ENCODE results near the gene CTTNBP2.
A peak's percentile ranks its signal among the peaks of the same experiment; 100 is the strongest.

CTTNBP2 gene

GRCh38 chr7:117816727-117817126, 56.5 kb downstream of the CTTNBP2 start:
- Histone ChIP-seq H3K4me3 (ENCODE audit: low read length) (no peak overlapping the region), H3K9ac (ENCODE audit: low read length) (no peak overlapping the region), H3K9me3 (ENCODE audit: control insufficient read depth, low read depth, low read length) (no peaks in the 10 kb centered on the region), H3K27ac (ENCODE audit: low read length) (no peak overlapping the region), H3K27me3 (ENCODE audit: control insufficient read depth, insufficient read depth, low read length) (no peaks in the 10 kb centered on the region), H3K36me3 (ENCODE audit: control insufficient read depth, low read depth, low read length) (no peaks in the 10 kb centered on the region), H3K4me1 (ENCODE audit: control insufficient read depth, low read depth, low read length) (peaks cover 38% of the 10 kb centered on the region)

DNA sequence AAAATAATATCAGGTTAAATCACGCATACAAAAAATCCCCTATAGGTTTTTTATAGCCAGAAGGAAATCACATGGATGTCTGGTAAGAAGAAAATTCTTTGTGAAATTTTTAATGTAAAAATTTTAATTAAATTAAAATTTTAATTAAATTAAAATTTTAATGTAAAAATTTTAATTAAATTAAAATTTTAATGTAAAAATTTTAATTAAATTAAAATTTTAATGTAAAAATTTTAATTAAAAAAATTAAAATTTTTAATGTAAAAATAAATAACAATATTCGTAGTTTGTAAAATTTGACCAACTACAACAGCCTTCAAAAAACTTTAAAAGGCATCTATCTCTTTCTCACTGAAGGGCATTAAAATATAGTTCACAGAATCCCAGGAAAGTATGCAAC, 61.5 kb downstream of the CTTNBP2 start:
- no peaks in the 10 kb centered on the region for H3K9me3 ChIP-seq (ENCODE audit: control insufficient read depth, low read depth, low read length)
- H3K4me1 ChIP-seq (ENCODE audit: control insufficient read depth, low read depth, low read length): peaks cover 67% of the 10 kb centered on the region
- H3K27ac ChIP-seq (ENCODE audit: low read length): peak overlapping the region; percentile 68
- no peaks in the 10 kb centered on the region for H3K27me3 ChIP-seq (ENCODE audit: control insufficient read depth, insufficient read depth, low read length)
- no peaks in the 10 kb centered on the region for H3K36me3 ChIP-seq (ENCODE audit: control insufficient read depth, low read depth, low read length)
- no peak overlapping the region for H3K4me3 ChIP-seq (ENCODE audit: low read length)
- peak overlapping the region; percentile 13 for H3K9ac ChIP-seq (ENCODE audit: low read length)

DNA sequence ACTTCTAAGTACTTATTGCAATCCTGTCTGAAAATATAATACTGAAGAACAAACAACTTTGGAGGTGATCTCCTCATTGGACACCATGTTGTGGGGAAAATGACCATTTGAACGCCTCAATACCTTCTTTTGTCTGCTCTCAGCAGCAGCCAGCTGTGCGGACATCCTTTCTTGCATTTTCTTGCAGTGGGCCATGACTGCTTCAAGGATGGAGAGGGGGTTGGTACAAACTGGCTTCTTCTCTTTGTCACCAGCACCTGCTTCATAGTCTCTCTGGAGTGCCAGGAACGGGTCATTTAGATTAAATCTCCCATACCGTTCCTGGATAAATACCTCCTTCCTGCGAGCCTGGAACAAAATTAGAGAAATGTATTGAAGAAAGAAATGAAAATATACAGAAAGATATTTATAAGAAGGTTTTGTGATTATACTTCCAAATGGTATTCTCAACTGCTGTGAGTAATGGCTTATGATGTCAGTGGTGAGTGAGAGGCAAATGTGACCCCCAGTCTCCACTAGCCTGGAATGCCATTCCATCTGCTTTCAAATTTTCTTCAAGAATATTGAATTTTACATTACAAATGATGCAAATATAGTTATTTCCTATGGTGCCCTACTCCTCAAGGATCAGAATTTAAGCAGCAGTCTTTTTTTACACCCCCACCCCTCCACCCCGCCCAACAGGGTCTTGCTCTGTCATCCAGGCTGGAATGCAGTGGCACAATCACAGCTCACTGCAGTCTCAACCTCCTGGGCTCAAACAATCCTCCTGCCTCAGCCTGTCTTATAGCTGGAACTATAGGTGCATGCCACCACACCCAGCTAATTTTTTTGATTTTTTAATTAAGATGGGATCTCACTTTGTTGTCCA, 62.4 kb downstream of the CTTNBP2 start:
- peak overlapping the region; percentile 43 for H3K9ac ChIP-seq (ENCODE audit: low read length)
- peak overlapping the region; percentile 12 for H3K27ac ChIP-seq (ENCODE audit: low read length)
- no peaks in the 10 kb centered on the region for H3K9me3 ChIP-seq (ENCODE audit: control insufficient read depth, low read depth, low read length)
- no peaks in the 10 kb centered on the region for H3K27me3 ChIP-seq (ENCODE audit: control insufficient read depth, insufficient read depth, low read length)
- no peaks in the 10 kb centered on the region for H3K36me3 ChIP-seq (ENCODE audit: control insufficient read depth, low read depth, low read length)
- peak overlapping the region; percentile 29 for H3K4me3 ChIP-seq (ENCODE audit: low read length)
- peaks cover 73% of the 10 kb centered on the region for H3K4me1 ChIP-seq (ENCODE audit: control insufficient read depth, low read depth, low read length)

DNA sequence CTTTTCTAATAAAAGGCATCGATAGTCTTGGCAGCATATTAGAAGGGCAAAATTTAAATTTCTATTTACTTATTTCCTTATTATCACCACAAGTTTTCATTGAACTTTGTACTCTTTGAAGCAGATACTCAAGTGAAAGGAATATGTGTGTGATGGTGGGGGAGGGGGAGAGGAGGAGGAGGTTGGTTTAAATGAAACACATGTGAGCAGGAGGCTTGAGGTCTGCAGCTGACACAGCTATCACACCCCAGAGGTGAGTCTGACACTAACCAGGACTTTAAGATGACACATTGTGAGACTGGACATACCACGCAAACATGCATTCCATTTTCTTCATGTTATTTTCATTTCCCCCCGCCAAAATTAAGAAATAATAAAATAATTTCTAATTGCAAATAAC, 63.3 kb downstream of the CTTNBP2 start:
- H3K4me1 ChIP-seq (ENCODE audit: control insufficient read depth, low read depth, low read length): peaks cover 73% of the 10 kb centered on the region
- H3K9ac ChIP-seq (ENCODE audit: low read length): peak overlapping the region; percentile 43
- H3K9me3 ChIP-seq (ENCODE audit: control insufficient read depth, low read depth, low read length): no peaks in the 10 kb centered on the region
- peak overlapping the region; percentile 12 for H3K27ac ChIP-seq (ENCODE audit: low read length)
- H3K27me3 ChIP-seq (ENCODE audit: control insufficient read depth, insufficient read depth, low read length): no peaks in the 10 kb centered on the region
- H3K36me3 ChIP-seq (ENCODE audit: control insufficient read depth, low read depth, low read length): no peaks in the 10 kb centered on the region
- peak overlapping the region; percentile 29 for H3K4me3 ChIP-seq (ENCODE audit: low read length)

- Histone ChIP-seq H3K27me3 (ENCODE audit: control insufficient read depth, insufficient read depth, low read length) (no peaks in the 10 kb centered on the region), H3K9me3 (ENCODE audit: control insufficient read depth, low read depth, low read length) (no peaks in the 10 kb centered on the region), H3K4me3 (ENCODE audit: low read length) (no peak overlapping the region), H3K9ac (ENCODE audit: low read length) (peak overlapping the region; percentile 43), H3K27ac (ENCODE audit: low read length) (peak overlapping the region; percentile 72), H3K36me3 (ENCODE audit: control insufficient read depth, low read depth, low read length) (no peaks in the 10 kb centered on the region), H3K4me1 (ENCODE audit: control insufficient read depth, low read depth, low read length) (peaks cover 67% of the 10 kb centered on the region)
Measured at GRCh38 chr7:117808910-117809705, 64.1 kb downstream of the CTTNBP2 start.

DNA sequence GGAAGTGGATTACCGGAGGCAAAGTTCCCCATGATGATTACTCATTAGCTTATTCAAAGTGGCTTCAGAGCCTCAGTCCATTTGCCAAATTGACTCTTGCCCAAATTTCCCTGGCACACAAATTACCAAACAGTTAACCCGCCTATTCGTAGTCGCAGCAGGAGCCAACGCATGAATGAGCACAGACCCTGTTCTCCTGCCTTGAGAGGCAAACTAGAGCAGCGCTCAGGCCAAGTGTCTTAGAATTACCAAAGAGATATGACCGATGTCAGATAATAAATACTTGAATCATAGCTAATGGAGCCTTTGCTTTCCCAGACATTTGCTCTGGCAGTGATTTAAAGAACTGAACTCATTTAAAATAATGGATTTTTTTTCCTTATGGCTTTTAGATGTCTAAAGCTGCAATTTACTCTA, 64.9 kb downstream of the CTTNBP2 start:
- peaks cover 60% of the 10 kb centered on the region for H3K4me1 ChIP-seq (ENCODE audit: control insufficient read depth, low read depth, low read length)
- H3K4me3 ChIP-seq (ENCODE audit: low read length): no peak overlapping the region
- peak overlapping the region; percentile 53 for H3K27ac ChIP-seq (ENCODE audit: low read length)
- H3K27me3 ChIP-seq (ENCODE audit: control insufficient read depth, insufficient read depth, low read length): no peaks in the 10 kb centered on the region
- no peaks in the 10 kb centered on the region for H3K9me3 ChIP-seq (ENCODE audit: control insufficient read depth, low read depth, low read length)
- H3K9ac ChIP-seq (ENCODE audit: low read length): no peak overlapping the region
- H3K36me3 ChIP-seq (ENCODE audit: control insufficient read depth, low read depth, low read length): no peaks in the 10 kb centered on the region

GRCh38 chr7:117807676-117808075, 65.6 kb downstream of the CTTNBP2 start:
- Histone ChIP-seq H3K4me3 (ENCODE audit: low read length) (no peak overlapping the region), H3K9me3 (ENCODE audit: control insufficient read depth, low read depth, low read length) (no peaks in the 10 kb centered on the region)

GRCh38 chr7:117806011-117806410, 67.2 kb downstream of the CTTNBP2 start:
- H3K4me1 ChIP-seq (ENCODE audit: control insufficient read depth, low read depth, low read length): peaks cover 44% of the 10 kb centered on the region
- H3K36me3 ChIP-seq (ENCODE audit: control insufficient read depth, low read depth, low read length): no peaks in the 10 kb centered on the region
- H3K27me3 ChIP-seq (ENCODE audit: control insufficient read depth, insufficient read depth, low read length): no peaks in the 10 kb centered on the region
- no peak overlapping the region for H3K27ac ChIP-seq (ENCODE audit: low read length)
- H3K9me3 ChIP-seq (ENCODE audit: control insufficient read depth, low read depth, low read length): no peaks in the 10 kb centered on the region
- H3K4me3 ChIP-seq (ENCODE audit: low read length): no peak overlapping the region
- H3K9ac ChIP-seq (ENCODE audit: low read length): no peak overlapping the region

More at GRCh38 chr7:117807676-117808075, 65.6 kb downstream of the CTTNBP2 start:
- no peaks in the 10 kb centered on the region for H3K27me3 ChIP-seq (ENCODE audit: control insufficient read depth, insufficient read depth, low read length)
- H3K9ac ChIP-seq (ENCODE audit: low read length): no peak overlapping the region
- H3K4me1 ChIP-seq (ENCODE audit: control insufficient read depth, low read depth, low read length): peaks cover 54% of the 10 kb centered on the region
- H3K36me3 ChIP-seq (ENCODE audit: control insufficient read depth, low read depth, low read length): no peaks in the 10 kb centered on the region
- no peak overlapping the region for H3K27ac ChIP-seq (ENCODE audit: low read length)

- Histone ChIP-seq H3K4me3 (ENCODE audit: low read length) (no peak overlapping the region), H3K27me3 (ENCODE audit: control insufficient read depth, insufficient read depth, low read length) (no peaks in the 10 kb centered on the region), H3K4me1 (ENCODE audit: control insufficient read depth, low read depth, low read length) (peaks cover 40% of the 10 kb centered on the region), H3K27ac (ENCODE audit: low read length) (no peak overlapping the region), H3K9me3 (ENCODE audit: control insufficient read depth, low read depth, low read length) (no peaks in the 10 kb centered on the region), H3K36me3 (ENCODE audit: control insufficient read depth, low read depth, low read length) (no peaks in the 10 kb centered on the region), H3K9ac (ENCODE audit: low read length) (no peak overlapping the region)
Measured at GRCh38 chr7:117805241-117805640, 68.0 kb downstream of the CTTNBP2 start.

GRCh38 chr7:117803476-117803875, 69.8 kb downstream of the CTTNBP2 start:
- Histone ChIP-seq H3K27ac (ENCODE audit: low read length) (no peak overlapping the region), H3K4me1 (ENCODE audit: control insufficient read depth, low read depth, low read length) (peaks cover 25% of the 10 kb centered on the region), H3K4me3 (ENCODE audit: low read length) (no peak overlapping the region), H3K27me3 (ENCODE audit: control insufficient read depth, insufficient read depth, low read length) (no peaks in the 10 kb centered on the region), H3K9ac (ENCODE audit: low read length) (no peak overlapping the region), H3K36me3 (ENCODE audit: control insufficient read depth, low read depth, low read length) (no peaks in the 10 kb centered on the region), H3K9me3 (ENCODE audit: control insufficient read depth, low read depth, low read length) (no peaks in the 10 kb centered on the region)

DNA sequence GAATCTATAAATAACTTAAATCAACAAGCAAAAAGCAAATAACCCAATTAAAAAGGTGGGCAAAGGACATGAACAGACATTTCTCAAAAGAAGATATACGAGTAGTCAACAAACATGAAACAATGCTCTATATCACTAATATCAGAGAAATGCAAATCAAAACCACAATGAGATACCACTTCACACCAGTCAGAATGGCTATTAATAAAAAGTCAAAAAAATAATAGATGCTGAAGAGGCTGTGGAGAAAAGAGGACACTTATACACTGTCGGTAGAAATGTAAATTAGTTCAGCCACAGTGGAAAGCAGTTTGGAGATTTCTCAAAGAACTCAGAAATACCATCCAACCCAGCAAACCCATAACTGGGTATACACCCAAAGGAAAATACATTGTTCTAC, 70.6 kb downstream of the CTTNBP2 start:
- Histone ChIP-seq H3K9me3 (ENCODE audit: control insufficient read depth, low read depth, low read length) (no peaks in the 10 kb centered on the region), H3K9ac (ENCODE audit: low read length) (no peak overlapping the region), H3K27ac (ENCODE audit: low read length) (no peak overlapping the region), H3K4me1 (ENCODE audit: control insufficient read depth, low read depth, low read length) (peaks cover 17% of the 10 kb centered on the region), H3K27me3 (ENCODE audit: control insufficient read depth, insufficient read depth, low read length) (no peaks in the 10 kb centered on the region), H3K4me3 (ENCODE audit: low read length) (no peak overlapping the region), H3K36me3 (ENCODE audit: control insufficient read depth, low read depth, low read length) (no peaks in the 10 kb centered on the region)

All from iPS-18a (cell line).